Panc1 (cell line): ENCODE results near the gene SIRT5.

ENCODE experiments used
- POLR2AphosphoS5 ChIP-seq: IDR thresholded peaks from 2 replicates; pipeline ENCODE4 v1.6.1; 2012; ENCODE audit warnings: mild to moderate bottlenecking, low read depth, low read length, moderate library complexity
- TF ChIP-seq, protein P1 (sequence below): fragments of 450-650 bp; IDR thresholded peaks from 2 replicates; pipeline ENCODE4 v1.5.1; 2017; ENCODE audit warnings: mild to moderate bottlenecking
- TF ChIP-seq, protein P2 (sequence below), 2 experiments: IDR thresholded peaks; 2 replicates each; pipeline ENCODE4 v1.6.1; 2011 to 2012; ENCODE audit warnings: low read depth in 2 of 2, control low read depth in 1 of 2, low read length in 1 of 2, mild to moderate bottlenecking in 1 of 2, moderate library complexity in 1 of 2; ENCODE audit not compliant: insufficient read depth in 1 of 2

- TF ChIP-seq, protein P1, sequence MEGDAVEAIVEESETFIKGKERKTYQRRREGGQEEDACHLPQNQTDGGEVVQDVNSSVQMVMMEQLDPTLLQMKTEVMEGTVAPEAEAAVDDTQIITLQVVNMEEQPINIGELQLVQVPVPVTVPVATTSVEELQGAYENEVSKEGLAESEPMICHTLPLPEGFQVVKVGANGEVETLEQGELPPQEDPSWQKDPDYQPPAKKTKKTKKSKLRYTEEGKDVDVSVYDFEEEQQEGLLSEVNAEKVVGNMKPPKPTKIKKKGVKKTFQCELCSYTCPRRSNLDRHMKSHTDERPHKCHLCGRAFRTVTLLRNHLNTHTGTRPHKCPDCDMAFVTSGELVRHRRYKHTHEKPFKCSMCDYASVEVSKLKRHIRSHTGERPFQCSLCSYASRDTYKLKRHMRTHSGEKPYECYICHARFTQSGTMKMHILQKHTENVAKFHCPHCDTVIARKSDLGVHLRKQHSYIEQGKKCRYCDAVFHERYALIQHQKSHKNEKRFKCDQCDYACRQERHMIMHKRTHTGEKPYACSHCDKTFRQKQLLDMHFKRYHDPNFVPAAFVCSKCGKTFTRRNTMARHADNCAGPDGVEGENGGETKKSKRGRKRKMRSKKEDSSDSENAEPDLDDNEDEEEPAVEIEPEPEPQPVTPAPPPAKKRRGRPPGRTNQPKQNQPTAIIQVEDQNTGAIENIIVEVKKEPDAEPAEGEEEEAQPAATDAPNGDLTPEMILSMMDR: no peak
- TF ChIP-seq POLR2AphosphoS5: no peak
- TF ChIP-seq, protein P2, sequence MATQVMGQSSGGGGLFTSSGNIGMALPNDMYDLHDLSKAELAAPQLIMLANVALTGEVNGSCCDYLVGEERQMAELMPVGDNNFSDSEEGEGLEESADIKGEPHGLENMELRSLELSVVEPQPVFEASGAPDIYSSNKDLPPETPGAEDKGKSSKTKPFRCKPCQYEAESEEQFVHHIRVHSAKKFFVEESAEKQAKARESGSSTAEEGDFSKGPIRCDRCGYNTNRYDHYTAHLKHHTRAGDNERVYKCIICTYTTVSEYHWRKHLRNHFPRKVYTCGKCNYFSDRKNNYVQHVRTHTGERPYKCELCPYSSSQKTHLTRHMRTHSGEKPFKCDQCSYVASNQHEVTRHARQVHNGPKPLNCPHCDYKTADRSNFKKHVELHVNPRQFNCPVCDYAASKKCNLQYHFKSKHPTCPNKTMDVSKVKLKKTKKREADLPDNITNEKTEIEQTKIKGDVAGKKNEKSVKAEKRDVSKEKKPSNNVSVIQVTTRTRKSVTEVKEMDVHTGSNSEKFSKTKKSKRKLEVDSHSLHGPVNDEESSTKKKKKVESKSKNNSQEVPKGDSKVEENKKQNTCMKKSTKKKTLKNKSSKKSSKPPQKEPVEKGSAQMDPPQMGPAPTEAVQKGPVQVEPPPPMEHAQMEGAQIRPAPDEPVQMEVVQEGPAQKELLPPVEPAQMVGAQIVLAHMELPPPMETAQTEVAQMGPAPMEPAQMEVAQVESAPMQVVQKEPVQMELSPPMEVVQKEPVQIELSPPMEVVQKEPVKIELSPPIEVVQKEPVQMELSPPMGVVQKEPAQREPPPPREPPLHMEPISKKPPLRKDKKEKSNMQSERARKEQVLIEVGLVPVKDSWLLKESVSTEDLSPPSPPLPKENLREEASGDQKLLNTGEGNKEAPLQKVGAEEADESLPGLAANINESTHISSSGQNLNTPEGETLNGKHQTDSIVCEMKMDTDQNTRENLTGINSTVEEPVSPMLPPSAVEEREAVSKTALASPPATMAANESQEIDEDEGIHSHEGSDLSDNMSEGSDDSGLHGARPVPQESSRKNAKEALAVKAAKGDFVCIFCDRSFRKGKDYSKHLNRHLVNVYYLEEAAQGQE (IDR thresholded peaks at IDR 0.05; ENCODE audit: insufficient read depth in 1 of 2, low read depth in 2 of 2, low read length in 1 of 2): no peak
These were observed 66.9 kb downstream of the SIRT5 start for GRCh38 chr6:13641315-13641714.
